Mesothelial cell of epicardium (in vitro differentiated cells): Measurements from ENCODE around the gene TNPO3. TPM values are rescaled to one million over a fixed set of nuclear protein-coding genes. Genes with fewer than 3 reads are reported as not detected.

Experiments used
- DNase-seq, 2 experiments: peaks; one replicate each; pipeline ENCODE4 v3.0.0; 2021; ENCODE audit warnings: low spot score in 2 of 2; ENCODE audit not compliant: unreplicated experiment in 2 of 2
- H3K27ac Mint-ChIP-seq: 2 replicates; pipeline ENCODE4 v1.8.0; 2021; ENCODE audit warnings: mixed read lengths
- H3K27me3 Mint-ChIP-seq: 2 replicates; pipeline ENCODE4 v1.8.0; 2021; ENCODE audit warnings: low read depth, mixed read lengths
- H3K36me3 Mint-ChIP-seq: 2 replicates; pipeline ENCODE4 v1.8.0; 2021; ENCODE audit warnings: mixed read lengths
- H3K4me1 Mint-ChIP-seq: 2 replicates; pipeline ENCODE4 v1.8.0; 2021; ENCODE audit warnings: mixed read lengths
- H3K4me3 Mint-ChIP-seq: 2 replicates; pipeline ENCODE4 v1.8.0; 2021; ENCODE audit warnings: mild to moderate bottlenecking, moderate library complexity, mixed read lengths
- H3K9me3 Mint-ChIP-seq: 2 replicates; pipeline ENCODE4 v1.8.0; 2021; ENCODE audit warnings: mixed read lengths
- total RNA-seq: library from RNA; stranded (reverse); gene quantifications from 3 replicates; pipeline ENCODE4 v1.2.1, GENCODE V29; 2021
- TF ChIP-seq, protein P1 (sequence below): fragments of 200-600 bp; sonication (generic); IDR thresholded peaks from one replicate; pipeline ENCODE4 v1.5.0; 2021; ENCODE audit warnings: antibody characterized with exemption; ENCODE audit not compliant: unreplicated experiment

TNPO3 gene
- total RNA-seq, 1 donor from 2014 or later, result 40.2 TPM

DNA sequence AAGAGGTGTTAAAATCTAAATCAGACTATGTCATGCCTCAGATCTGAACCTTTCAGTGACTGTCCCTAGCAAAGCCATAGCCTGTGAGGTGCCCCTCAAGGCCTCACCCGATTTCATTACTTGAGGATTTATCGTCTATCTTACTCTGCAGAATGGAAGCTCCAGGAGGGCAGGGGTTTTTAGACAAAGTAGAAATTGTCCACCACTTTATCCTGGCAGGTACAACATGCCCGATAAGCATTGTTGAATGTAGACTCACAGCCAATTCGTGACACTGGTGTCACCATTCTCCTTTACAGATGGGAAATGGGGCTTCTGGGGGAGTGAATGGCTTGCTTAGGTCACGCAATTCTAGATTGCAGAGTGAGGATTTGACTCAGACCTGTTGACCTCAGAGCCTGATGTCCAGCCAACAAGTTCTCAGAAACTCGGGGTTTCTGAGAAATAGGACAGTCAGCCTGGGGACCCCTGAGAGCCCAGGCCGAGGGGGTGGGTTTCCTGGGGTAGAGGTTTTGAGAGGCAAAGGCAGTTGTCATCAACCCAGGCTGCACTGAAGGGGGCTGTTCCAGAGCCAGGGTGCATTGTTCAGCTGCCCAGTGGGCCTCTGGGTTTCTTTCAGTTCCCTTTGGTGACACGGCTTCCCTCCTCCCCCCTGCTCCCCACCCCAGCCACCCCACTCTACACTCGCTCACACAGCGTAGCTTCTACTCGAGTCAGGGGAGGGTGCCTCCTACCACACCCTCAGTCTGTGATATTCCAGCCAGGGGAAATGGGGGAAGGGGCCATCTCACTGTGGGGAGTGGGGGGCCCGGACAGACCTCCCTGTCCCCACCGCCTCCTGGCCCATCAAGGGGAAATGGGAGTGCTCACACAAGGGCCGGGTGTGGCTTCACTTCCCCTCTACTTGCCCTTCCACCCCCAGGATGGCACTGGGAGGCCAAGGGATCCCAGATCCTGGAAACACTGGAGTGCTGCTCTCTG is 120.3 kb downstream of the TNPO3 start:
- Mint-ChIP-seq H3K4me1 (peaks cover 11% of the 10 kb centered on the region), H3K27ac (no peak overlapping the region), H3K27me3 (peaks cover 56% of the 10 kb centered on the region), H3K36me3 (no peaks in the 10 kb centered on the region), H3K9me3 (no peaks in the 10 kb centered on the region), H3K4me3 (no peak overlapping the region)
- TF ChIP-seq, protein P1, sequence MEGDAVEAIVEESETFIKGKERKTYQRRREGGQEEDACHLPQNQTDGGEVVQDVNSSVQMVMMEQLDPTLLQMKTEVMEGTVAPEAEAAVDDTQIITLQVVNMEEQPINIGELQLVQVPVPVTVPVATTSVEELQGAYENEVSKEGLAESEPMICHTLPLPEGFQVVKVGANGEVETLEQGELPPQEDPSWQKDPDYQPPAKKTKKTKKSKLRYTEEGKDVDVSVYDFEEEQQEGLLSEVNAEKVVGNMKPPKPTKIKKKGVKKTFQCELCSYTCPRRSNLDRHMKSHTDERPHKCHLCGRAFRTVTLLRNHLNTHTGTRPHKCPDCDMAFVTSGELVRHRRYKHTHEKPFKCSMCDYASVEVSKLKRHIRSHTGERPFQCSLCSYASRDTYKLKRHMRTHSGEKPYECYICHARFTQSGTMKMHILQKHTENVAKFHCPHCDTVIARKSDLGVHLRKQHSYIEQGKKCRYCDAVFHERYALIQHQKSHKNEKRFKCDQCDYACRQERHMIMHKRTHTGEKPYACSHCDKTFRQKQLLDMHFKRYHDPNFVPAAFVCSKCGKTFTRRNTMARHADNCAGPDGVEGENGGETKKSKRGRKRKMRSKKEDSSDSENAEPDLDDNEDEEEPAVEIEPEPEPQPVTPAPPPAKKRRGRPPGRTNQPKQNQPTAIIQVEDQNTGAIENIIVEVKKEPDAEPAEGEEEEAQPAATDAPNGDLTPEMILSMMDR, result no peak
- DNase-seq, result no peak

- H3K36me3 Mint-ChIP-seq, result no peaks in the 10 kb centered on the region
- no peak overlapping the region for H3K27ac Mint-ChIP-seq
- H3K4me3 Mint-ChIP-seq, result no peak overlapping the region
- peaks cover 7% of the 10 kb centered on the region for H3K4me1 Mint-ChIP-seq
- no peak for DNase-seq
- TF ChIP-seq, protein P1, result no peak
- H3K9me3 Mint-ChIP-seq, result no peaks in the 10 kb centered on the region
- peaks cover 43% of the 10 kb centered on the region for H3K27me3 Mint-ChIP-seq
Measured at GRCh38 chr7:128933180-128933891, 121.6 kb downstream of the TNPO3 start.

GRCh38 chr7:128932862-128933179 is 122.1 kb downstream of the TNPO3 start:
- Mint-ChIP-seq H3K9me3 (no peaks in the 10 kb centered on the region), H3K4me3 (no peak overlapping the region), H3K4me1 (peaks cover 7% of the 10 kb centered on the region), H3K27ac (no peak overlapping the region), H3K36me3 (no peaks in the 10 kb centered on the region), H3K27me3 (peaks cover 42% of the 10 kb centered on the region)
- TF ChIP-seq, protein P1, result no peak
- DNase-seq, result no peak

GRCh38 chr7:128931965-128932861 is 122.7 kb downstream of the TNPO3 start:
- peaks cover 6% of the 10 kb centered on the region for H3K4me1 Mint-ChIP-seq
- H3K27me3 Mint-ChIP-seq, result peaks cover 37% of the 10 kb centered on the region
- H3K27ac Mint-ChIP-seq, result no peak overlapping the region
- no peaks in the 10 kb centered on the region for H3K9me3 Mint-ChIP-seq
- H3K4me3 Mint-ChIP-seq, result no peak overlapping the region
- TF ChIP-seq, protein P1, result no peak
- no peak for DNase-seq
- no peaks in the 10 kb centered on the region for H3K36me3 Mint-ChIP-seq

- no peak overlapping the region for H3K27ac Mint-ChIP-seq
- no peaks in the 10 kb centered on the region for H3K9me3 Mint-ChIP-seq
- TF ChIP-seq, protein P1, result no peak
- H3K4me1 Mint-ChIP-seq, result peaks cover 3% of the 10 kb centered on the region
- no peak for DNase-seq
- H3K4me3 Mint-ChIP-seq, result no peak overlapping the region
- no peaks in the 10 kb centered on the region for H3K36me3 Mint-ChIP-seq
- peaks cover 27% of the 10 kb centered on the region for H3K27me3 Mint-ChIP-seq
Measured at GRCh38 chr7:128931190-128931798, 123.6 kb downstream of the TNPO3 start.
